Amygdala (tissue), 56 donors: ENCODE measurements around the gene RPRD1B.

ENCODE experiments used
- DNase-seq, 56 donors: peaks; one replicate each; lab custom pipeline; 2025; lab: John Stamatoyannopoulos, UW

The RPRD1B gene, protein sequence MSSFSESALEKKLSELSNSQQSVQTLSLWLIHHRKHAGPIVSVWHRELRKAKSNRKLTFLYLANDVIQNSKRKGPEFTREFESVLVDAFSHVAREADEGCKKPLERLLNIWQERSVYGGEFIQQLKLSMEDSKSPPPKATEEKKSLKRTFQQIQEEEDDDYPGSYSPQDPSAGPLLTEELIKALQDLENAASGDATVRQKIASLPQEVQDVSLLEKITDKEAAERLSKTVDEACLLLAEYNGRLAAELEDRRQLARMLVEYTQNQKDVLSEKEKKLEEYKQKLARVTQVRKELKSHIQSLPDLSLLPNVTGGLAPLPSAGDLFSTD

DNA sequence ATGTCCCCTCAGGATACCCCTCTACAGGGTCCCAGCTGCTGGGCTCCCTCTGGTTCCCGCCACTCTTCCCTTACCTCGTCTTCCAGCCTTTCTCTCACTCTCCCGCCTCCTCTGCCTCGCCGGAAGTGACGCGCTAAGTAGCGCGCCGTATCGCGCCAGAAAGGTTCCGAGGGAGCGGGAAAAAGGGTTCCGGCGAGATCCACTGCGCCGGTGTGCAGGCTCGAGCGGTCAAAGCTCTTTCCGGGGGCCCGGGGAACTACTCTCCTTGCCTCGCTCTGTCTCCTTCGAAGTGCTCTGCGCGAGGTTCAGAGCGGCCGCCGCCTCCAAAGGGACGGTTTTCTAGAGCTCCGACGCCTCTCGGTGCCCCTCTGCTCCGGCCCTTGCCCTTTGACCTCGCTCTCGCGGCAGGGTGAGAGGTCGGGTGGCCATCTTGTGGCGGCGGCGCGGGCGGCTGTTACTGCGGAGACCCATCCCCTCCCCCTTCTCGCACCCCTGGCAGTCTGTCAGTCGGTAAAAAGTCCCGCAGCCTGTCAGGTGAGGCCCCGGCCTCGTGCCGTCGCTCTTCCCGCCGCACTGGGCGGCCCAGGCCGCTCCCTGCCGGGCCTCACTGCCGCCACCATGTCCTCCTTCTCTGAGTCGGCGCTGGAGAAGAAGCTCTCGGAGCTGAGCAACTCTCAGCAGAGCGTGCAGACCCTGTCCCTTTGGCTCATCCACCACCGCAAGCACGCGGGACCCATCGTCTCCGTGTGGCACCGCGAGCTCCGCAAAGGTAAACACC is at the start of gene RPRD1B, which contains the start of gene TTI1:
RPRD1B (plus strand) TSS at position 417 of the 778 bp plus-strand sequence; CDS start at position 619, 202 bp downstream.
TTI1 (minus strand) TSS at position 127 of the 778 bp plus-strand sequence. CDS start 19,640 bp downstream, outside the sequence.
- peak; percentile 49 to 98 (median 88) for DNase-seq

- peak in 21 of 56 donors; percentile 16 to 87 (median 40) for DNase-seq
Observed at GRCh38 chr20:37984018-37984785, 49.3 kb upstream of the RPRD1B start.

- peak in 2 of 56 donors; percentile 17 to 23 for DNase-seq
Observed at GRCh38 chr20:37986044-37986858, 47.3 kb upstream of the RPRD1B start.

GRCh38 chr20:37986873-37987601 is 46.5 kb upstream of the RPRD1B start:
- peak in 16 of 56 donors; percentile 17 to 58 (median 38) for DNase-seq

GRCh38 chr20:37987602-37988290 is 45.8 kb upstream of the RPRD1B start:
- no peak for DNase-seq

GRCh38 chr20:37988306-37988954 is 45.1 kb upstream of the RPRD1B start:
- peak in 5 of 56 donors; percentile 8 to 46 (median 16) for DNase-seq

DNA sequence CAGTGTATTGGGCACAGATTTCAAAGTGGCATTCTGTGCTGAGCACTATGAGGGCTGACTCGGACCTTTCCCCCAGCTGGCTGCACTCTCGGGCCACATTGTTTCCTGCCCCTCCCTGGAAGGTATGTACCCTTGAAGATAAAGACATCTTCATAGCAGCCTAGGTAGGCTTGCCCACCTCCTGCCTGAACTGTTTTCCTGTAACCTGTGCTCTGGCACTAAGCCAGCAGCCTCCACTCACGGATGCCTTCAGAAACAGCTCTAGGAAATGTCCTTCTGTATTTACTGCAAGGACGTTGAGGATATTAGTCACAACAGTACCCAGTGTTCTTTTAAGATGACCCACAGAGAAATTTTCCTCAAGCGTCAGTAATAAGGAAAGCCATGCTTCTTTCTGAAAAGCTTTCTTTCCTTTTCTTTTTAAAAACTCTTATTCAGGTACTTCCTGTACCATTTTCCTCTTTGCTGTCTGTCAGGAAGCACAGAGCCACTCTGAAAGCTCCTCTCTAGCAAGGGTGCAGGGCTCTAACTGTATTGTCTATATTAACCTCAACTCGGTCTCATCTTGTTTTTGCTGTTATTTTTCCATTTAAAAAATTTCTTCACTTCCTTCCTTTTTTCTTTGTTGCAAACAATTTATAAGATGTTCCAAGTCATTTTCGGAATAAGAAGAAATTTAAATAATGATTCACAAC is 43.8 kb upstream of the RPRD1B start:
- no peak for DNase-seq

- peak in 1 of 56 donors; percentile 11 for DNase-seq
Observed at GRCh38 chr20:37990571-37991151, 42.9 kb upstream of the RPRD1B start.

- no peak for DNase-seq
Observed at GRCh38 chr20:37991157-37991866, 42.2 kb upstream of the RPRD1B start.

DNA sequence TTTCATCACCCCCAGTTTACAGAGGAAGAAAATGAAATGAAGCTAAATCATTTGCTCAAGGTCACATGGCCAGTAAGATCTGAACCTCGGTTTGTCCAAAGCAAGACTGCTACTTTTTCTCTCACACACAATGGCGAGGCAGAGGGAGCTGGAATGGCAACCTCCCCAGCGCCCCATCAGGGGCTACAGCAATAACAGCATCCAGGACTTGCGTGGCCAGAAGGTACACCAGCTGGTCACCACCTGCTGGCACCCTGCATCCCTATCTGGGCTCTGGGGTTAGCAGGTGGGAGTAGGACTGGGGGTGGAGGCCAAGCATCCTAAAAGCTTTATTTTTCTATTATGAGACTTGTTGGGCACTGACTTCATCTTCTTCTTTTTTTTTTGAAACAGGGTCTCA is 41.6 kb upstream of the RPRD1B start:
- no peak for DNase-seq

- DNase-seq = peak in 5 of 56 donors; percentile 6 to 48 (median 18)
Observed at GRCh38 chr20:37992802-37993409, 40.6 kb upstream of the RPRD1B start.

DNA sequence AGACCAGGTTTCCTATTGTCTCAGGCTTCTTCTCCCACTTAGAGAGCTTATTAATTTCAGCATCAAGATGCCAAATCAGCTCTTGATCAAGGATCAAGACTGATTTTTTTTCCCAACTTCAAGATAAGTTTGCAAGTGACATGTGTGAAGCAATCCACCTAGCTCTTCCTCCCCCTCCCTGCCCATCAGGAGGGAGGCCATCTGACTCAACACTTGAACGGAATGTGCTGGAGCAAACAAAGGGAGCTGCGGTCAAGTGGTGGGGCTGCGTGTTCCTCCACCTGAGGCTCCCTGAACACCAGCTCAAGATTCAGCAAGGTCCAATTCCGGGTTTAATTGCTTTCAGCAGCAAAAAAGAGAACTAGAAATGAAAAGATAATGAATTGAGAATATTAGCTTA is 39.0 kb upstream of the RPRD1B start:
- no peak for DNase-seq

GRCh38 chr20:37995856-37996605 is 37.5 kb upstream of the RPRD1B start:
- DNase-seq = no peak

DNA sequence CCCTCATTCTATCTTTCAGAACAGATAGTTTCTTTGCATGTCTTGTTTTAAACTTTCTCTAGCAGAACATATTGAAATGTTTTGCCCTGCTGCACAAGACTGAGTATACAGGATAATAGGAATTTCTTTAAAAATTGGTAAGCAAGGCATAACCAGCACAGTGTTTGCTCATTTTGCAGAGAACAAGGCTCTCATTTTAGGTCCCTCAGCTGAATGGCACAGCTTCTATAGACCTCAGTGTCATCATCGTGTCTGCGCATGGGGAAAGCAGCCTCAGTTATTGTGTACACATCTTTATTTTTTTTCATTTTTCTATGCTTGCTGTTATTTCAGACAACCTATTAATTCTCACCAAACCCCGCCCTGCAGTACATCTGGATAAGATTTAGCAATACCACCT is 36.0 kb upstream of the RPRD1B start:
- DNase-seq = no peak
